Measurements from ENCODE around the gene ABCA1. TPM values are rescaled to one million over a fixed set of nuclear protein-coding genes. Genes with fewer than 3 reads are reported as not detected.

Gene ABCA1
- total RNA-seq, 2 donors from 2014 or later = 11.2 to 17.8 TPM

DNA sequence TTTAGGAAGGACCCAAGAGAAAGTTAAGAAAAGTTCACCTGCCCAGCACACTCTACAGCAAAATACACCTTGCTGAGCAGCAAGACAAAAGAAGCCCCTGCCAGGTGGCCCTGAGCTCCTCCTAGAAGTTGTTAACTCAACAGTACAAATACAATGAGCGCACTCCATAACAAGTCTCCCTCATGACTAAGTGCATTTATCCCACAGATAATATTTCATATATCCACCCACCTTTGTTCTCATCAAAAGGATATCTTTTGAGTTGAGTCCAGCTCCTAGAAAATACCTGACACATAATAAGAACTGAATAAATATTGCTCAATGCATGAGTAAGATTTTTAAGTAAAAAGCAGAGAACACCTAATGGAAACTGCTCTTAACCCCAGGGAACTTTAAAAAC, 73.3 kb downstream of the ABCA1 start:
- no peak overlapping the region for H3K4me3 ChIP-seq
- TF ChIP-seq, protein P1, sequence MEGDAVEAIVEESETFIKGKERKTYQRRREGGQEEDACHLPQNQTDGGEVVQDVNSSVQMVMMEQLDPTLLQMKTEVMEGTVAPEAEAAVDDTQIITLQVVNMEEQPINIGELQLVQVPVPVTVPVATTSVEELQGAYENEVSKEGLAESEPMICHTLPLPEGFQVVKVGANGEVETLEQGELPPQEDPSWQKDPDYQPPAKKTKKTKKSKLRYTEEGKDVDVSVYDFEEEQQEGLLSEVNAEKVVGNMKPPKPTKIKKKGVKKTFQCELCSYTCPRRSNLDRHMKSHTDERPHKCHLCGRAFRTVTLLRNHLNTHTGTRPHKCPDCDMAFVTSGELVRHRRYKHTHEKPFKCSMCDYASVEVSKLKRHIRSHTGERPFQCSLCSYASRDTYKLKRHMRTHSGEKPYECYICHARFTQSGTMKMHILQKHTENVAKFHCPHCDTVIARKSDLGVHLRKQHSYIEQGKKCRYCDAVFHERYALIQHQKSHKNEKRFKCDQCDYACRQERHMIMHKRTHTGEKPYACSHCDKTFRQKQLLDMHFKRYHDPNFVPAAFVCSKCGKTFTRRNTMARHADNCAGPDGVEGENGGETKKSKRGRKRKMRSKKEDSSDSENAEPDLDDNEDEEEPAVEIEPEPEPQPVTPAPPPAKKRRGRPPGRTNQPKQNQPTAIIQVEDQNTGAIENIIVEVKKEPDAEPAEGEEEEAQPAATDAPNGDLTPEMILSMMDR (IDR thresholded peaks at IDR 0.05) = no peak
- no peaks in the 10 kb centered on the region for H3K36me3 ChIP-seq
- no peak overlapping the region for H3K9ac ChIP-seq (ENCODE audit: low read depth in 2 of 2, low read length in 2 of 2)
- H3K27me3 ChIP-seq = no peaks in the 10 kb centered on the region
- intact Hi-C loops (cut with DNase I) = no loop called here
- no peak overlapping the region for H3K27ac ChIP-seq
- no peaks in the 10 kb centered on the region for H3K9me3 ChIP-seq
- no peaks in the 10 kb centered on the region for H3K4me1 ChIP-seq
- no peak for DNase-seq

DNA sequence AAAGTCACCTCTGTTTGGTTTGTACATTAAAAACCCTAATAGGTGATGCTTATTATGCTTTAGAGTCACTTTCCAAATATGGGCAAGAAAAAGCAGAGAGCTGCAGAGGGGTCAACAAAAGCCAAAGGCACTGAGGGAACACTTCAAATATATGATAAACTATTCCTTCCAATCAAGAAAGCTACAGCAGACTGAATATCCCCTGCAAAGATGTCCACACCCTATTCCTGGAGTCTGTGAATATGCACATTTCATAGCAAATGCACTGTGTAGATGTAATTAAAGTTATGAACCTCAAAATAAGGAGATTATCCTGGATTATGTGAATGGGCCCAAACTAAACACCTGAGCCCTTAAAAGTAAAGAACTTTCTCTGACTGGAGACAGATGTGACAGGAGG, 74.3 kb downstream of the ABCA1 start:
- DNase-seq = no peak
- Histone ChIP-seq H3K4me3 (no peak overlapping the region), H3K27ac (no peak overlapping the region), H3K9me3 (no peaks in the 10 kb centered on the region), H3K9ac (ENCODE audit: low read depth in 2 of 2, low read length in 2 of 2) (no peak overlapping the region), H3K4me1 (no peaks in the 10 kb centered on the region), H3K36me3 (no peaks in the 10 kb centered on the region), H3K27me3 (no peaks in the 10 kb centered on the region)
- TF ChIP-seq, protein P1 (IDR thresholded peaks at IDR 0.05) = no peak
- intact Hi-C loops (cut with DNase I) = no loop called here

DNA sequence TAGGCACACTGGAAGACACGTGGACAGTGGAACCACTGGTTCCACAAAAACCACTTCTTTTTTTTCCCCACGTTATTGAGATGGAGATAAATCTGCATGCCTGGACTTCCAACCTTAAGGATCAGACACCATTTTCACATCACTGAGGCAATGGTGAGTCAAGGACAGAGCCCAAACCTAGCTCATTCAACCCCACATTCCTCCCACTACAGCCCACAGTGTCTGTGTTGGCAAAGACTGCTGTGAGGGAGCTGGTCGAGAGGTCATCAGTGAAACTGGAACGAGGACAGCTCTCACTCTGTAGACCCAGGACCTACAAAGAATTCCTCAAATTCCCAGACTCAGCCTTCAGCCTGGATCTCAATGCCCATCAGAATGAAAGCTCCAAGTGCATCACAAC, 74.8 kb downstream of the ABCA1 start:
- Histone ChIP-seq H3K4me3 (no peak overlapping the region), H3K36me3 (no peaks in the 10 kb centered on the region), H3K27me3 (no peaks in the 10 kb centered on the region), H3K4me1 (no peaks in the 10 kb centered on the region), H3K27ac (no peak overlapping the region), H3K9ac (ENCODE audit: low read depth in 2 of 2, low read length in 2 of 2) (no peak overlapping the region), H3K9me3 (no peaks in the 10 kb centered on the region)
- TF ChIP-seq, protein P1 (IDR thresholded peaks at IDR 0.05) = no peak
- DNase-seq = no peak
- intact Hi-C loops (cut with DNase I) = no loop called here

DNA sequence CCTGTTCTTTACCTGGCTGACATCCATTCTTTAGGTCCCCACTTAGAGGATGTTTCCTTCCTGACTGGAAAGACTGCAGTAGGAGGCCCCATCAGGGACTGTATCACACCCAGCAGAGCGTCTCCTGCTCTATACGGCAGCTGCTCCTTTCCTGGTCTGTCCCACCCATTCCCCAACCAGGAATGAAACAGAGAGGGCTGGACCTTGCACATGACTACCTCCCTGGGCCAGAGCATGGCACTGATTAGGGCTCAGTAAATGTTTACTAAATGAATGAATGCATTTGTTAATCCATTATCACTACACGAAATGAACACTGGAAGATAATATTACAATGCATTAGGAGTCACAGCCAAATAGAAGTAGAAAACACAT, 76.4 kb downstream of the ABCA1 start:
- TF ChIP-seq, protein P1 (IDR thresholded peaks at IDR 0.05) = no peak
- H3K9ac ChIP-seq (ENCODE audit: low read depth in 2 of 2, low read length in 2 of 2) = no peak overlapping the region
- H3K36me3 ChIP-seq = no peaks in the 10 kb centered on the region
- H3K27me3 ChIP-seq = no peaks in the 10 kb centered on the region
- intact Hi-C loops (cut with DNase I) = no loop called here
- no peak overlapping the region for H3K27ac ChIP-seq
- no peaks in the 10 kb centered on the region for H3K4me1 ChIP-seq
- no peaks in the 10 kb centered on the region for H3K9me3 ChIP-seq
- no peak overlapping the region for H3K4me3 ChIP-seq
- no peak for DNase-seq

DNA sequence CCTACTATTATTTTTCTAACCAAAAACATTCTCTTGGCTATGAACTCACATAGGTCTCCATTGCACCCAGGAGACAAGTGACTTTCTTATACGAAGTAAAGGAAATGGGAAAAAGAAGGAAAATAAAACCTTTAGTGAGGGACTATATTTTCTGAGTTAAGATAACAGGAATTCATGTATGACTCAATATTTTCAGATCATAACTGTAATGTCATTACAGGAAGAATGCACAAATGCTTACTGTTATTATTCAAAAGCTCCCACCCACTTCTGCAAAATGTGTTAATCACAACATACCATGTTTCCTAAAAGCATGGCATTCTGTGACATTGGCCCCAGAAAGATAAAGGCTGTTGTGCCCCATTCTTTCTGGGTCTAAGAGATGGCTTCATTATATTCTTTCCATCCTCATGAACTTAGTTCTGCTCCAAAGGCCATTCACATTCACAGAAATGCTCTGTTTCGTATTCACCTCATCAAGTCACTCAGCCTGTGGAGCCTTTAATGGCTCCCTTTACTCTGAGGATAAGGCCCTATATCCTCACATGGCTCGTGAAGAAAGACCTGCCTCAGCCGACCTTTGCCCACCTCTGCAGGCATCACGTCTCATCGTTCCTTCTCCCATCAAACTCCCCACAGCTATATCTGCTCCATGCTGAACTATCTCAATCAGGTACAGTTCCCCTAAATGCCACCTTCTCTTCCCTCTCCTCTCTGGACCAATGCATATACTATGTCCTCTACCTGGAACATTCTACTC, 77.0 kb downstream of the ABCA1 start:
- no peaks in the 10 kb centered on the region for H3K36me3 ChIP-seq
- intact Hi-C loops (cut with DNase I) = no loop called here
- no peak for DNase-seq
- H3K4me3 ChIP-seq = no peak overlapping the region
- H3K27me3 ChIP-seq = no peaks in the 10 kb centered on the region
- no peaks in the 10 kb centered on the region for H3K4me1 ChIP-seq
- no peaks in the 10 kb centered on the region for H3K9me3 ChIP-seq
- TF ChIP-seq, protein P1 (IDR thresholded peaks at IDR 0.05) = no peak
- H3K9ac ChIP-seq (ENCODE audit: low read depth in 2 of 2, low read length in 2 of 2) = no peak overlapping the region
- no peak overlapping the region for H3K27ac ChIP-seq

All from colonic mucosa (tissue), 4 donors.